HG02973 (cell line): ENCODE results near the gene DISC1.
"Not testable (repeated sequence)": the region's sequence is repeated elsewhere in the genome, so short reads cannot be mapped to it uniquely, and the experiment has no call there.

ENCODE experiments used
- ATAC-seq: cut with Tn5 transposase; IDR thresholded peaks from one replicate; pipeline ENCODE4 v1.9.1; 2021; ENCODE audit warnings: moderate library complexity; ENCODE audit not compliant: unreplicated experiment

The DISC1 gene

DNA sequence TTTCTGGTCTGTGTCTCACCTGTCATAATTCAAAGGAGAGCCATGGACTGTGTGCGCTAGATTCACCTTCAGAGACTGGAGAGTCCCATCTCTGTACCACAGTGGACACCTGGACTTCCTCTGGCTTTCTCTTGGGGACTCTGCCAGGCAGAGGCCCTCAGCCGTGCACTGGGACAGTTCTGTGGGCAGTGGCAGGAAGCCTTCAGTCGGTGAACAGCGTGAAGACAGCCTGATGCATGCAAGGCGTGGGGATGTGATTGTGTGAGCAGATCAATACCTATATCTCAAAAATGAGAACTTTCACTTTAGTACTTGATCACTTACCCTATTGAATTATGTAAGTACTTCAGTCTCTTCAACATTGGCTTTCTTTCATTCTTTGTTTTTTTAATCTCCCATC is 245.3 kb downstream of the DISC1 start:
- ATAC-seq = no peak

GRCh38 chr1:231872461-231872910 is 245.9 kb downstream of the DISC1 start:
- no peak for ATAC-seq

- no peak for ATAC-seq
Observed at GRCh38 chr1:231878737-231879136, 252.1 kb downstream of the DISC1 start.

- no peak for ATAC-seq
Observed at GRCh38 chr1:231879296-231879695, 252.7 kb downstream of the DISC1 start.

GRCh38 chr1:231882333-231882732 is 255.7 kb downstream of the DISC1 start:
- ATAC-seq = no peak

DNA sequence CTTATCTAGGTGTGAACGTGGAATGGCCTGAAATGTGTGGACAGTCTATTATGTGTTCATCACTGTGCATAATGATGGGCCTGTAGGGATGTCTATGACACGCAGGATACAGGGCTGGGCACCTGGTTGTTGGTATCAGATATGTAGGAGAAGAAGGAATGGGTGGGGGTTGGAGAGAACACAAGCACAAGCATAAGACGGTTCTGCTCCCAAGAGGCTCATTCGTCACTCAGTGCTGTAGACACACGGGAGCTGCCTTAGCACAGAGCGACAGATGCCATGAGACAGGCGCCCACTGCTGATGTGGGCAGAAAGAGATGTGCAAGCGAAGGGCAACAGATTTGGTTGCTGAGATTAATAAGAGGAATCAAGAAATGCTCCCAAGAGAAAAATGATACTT is 256.2 kb downstream of the DISC1 start:
- ATAC-seq = no peak

GRCh38 chr1:231883382-231883781 is 256.8 kb downstream of the DISC1 start:
- ATAC-seq = no peak

- ATAC-seq = no peak
Observed at GRCh38 chr1:231885209-231885854, 258.7 kb downstream of the DISC1 start.

GRCh38 chr1:231887166-231887565 is 260.6 kb downstream of the DISC1 start:
- ATAC-seq = no peak

GRCh38 chr1:231887866-231888265 is 261.3 kb downstream of the DISC1 start:
- ATAC-seq = no peak

DNA sequence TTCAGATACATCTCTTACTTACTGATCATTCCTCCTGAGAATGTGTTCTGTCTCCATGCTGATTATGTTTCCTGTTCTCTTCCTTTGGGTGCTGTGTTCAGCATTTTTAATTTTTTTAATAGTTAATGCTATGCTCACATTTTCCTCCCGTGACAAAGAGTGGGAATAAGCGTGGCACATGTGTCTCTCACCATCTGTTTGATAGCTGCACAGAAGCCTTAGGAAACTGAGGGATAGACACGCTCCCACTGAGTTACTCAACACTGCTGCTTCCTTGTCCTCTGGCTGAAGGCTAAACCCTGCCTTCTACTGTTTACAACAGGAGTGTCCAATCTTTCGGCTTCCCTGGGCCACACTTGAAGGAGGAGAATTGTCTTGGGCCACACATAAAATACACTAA is 264.2 kb downstream of the DISC1 start:
- no peak for ATAC-seq

- no peak for ATAC-seq
Observed at GRCh38 chr1:231893400-231894102, 267.0 kb downstream of the DISC1 start.

GRCh38 chr1:231896806-231897205 is 270.2 kb downstream of the DISC1 start:
- no peak for ATAC-seq

- no peak for ATAC-seq
Observed at GRCh38 chr1:231899046-231899445, 272.5 kb downstream of the DISC1 start.

GRCh38 chr1:231899713-231900435 is 273.3 kb downstream of the DISC1 start:
- ATAC-seq = no peak

DNA sequence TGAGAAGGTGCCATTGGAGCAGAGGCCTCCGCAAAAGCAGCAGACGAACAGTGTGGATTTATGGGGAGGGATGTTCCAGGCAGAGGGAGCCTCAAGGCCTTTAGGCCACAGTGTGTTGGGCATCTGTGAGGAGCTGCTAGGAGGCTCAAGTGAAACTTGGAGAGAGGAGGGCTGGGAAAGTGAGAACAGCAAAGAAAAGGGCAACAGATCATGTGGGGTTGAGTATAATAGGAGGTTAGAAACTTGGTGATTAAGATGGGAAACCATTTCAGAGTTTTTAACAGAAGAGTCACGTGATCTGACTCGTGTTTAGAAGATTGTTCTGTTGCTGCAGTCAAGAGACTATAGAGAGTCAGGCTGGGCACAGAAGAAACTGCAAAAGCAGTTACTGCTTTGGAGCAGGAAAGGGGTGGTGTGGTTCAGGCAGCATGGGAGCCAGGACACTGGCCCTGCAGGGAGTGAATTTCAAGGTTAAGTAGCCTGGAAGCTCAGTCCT is 277.0 kb downstream of the DISC1 start:
- no peak for ATAC-seq

- not testable (repeated sequence) for ATAC-seq
Observed at GRCh38 chr1:231907310-231907709, 280.7 kb downstream of the DISC1 start.

DNA sequence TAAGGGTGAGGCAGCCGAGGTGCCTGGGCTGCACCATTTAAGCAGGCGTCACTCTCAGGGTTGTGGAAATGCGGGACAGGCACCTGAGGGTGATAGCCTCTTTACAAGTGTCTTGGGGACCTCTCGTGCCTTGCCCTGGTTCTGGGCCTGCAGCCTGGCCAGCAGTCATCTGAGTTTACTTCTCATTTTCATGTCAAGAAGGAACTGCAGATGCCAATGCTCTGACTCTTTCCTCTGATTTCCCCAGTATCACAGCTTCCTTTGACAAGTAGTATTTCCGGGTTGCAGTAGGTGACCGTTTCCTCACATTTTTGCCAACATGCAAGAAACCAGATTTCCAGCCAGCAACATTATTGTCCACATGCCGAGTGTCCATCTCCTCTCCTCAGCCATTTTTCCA is 286.9 kb downstream of the DISC1 start:
- no peak for ATAC-seq

GRCh38 chr1:231918239-231919015 is 291.8 kb downstream of the DISC1 start:
- ATAC-seq = no peak

DNA sequence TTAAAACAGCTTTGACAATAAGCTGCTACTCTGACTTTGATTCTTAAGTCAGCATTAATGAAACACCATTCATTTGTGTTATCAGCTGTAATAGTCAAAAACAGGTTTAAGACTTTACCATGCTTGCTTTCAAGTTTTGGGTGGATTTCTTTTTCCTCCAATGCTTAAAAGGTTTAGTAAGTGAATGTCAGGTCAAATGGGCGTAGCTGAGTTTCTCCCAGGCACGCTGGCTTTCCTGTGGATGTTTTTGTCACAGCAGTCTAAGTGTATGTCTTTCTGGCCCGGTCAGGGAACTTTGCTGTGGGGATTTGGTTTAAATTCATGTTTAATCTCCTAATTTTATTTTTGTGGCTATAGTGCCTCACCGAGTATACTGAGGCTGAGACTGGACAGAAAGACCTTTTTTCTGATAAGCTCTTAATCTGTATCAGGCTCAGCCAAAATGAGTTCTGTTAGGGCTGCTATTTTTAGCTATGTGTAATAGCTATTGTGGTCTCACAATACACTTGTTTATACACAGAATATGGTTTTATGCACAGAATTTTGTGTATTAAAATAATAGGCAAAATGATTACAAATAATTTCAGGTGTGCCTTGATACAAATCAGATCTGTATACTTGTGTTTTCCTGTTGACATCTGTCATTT is 292.8 kb downstream of the DISC1 start:
- ATAC-seq = no peak

- ATAC-seq = no peak
Observed at GRCh38 chr1:231919886-231920285, 293.3 kb downstream of the DISC1 start.
